Fibroblast of lung (primary cell): ENCODE measurements around the gene SPTBN5. TPM values are rescaled to one million over a fixed set of nuclear protein-coding genes. Genes with fewer than 3 reads are reported as not detected.

ENCODE experiments used
- DNase-seq, 2 donors: peaks; one replicate each; pipeline versions ENCODE4 v3.0.0 to v3.0.0-alpha.2; 2010; ENCODE audit warnings: low read depth in 2 of 2
- H2AFZ ChIP-seq: 2 replicates; pipeline ENCODE4 v1.5.1; 2012; ENCODE audit warnings: low read length, control low read depth, inconsistent platforms
- H3K27ac ChIP-seq: 2 replicates; pipeline ENCODE4 v1.5.1; 2011; ENCODE audit warnings: low read length, control low read depth; ENCODE audit not compliant: insufficient read depth
- H3K27me3 ChIP-seq: 2 replicates; pipeline ENCODE4 v1.5.1; 2011; ENCODE audit warnings: mild to moderate bottlenecking, low read length; ENCODE audit not compliant: control insufficient read depth, insufficient read depth
- H3K36me3 ChIP-seq: 2 replicates; pipeline ENCODE4 v1.5.1; 2011; ENCODE audit warnings: low read length; ENCODE audit not compliant: control insufficient read depth, insufficient read depth
- H3K4me1 ChIP-seq: 2 replicates; pipeline ENCODE4 v1.5.1; 2011; ENCODE audit warnings: low read length; ENCODE audit not compliant: control insufficient read depth, insufficient read depth; ENCODE audit errors: extremely low read depth
- H3K4me2 ChIP-seq: 2 replicates; pipeline ENCODE4 v1.5.1; 2011; ENCODE audit warnings: low read length, control low read depth; ENCODE audit not compliant: insufficient read depth; ENCODE audit errors: extremely low read depth
- H3K4me3 ChIP-seq, 4 experiments: fragments of 200-600 bp in 1 of 4; sonication (generic) in 1 of 4; replicated peaks in 1 of 4; 2 replicates each; pipeline ENCODE4 v1.5.1; 2011 to 2016; ENCODE audit warnings: low read length in 4 of 4, low read depth in 3 of 4, mild to moderate bottlenecking in 3 of 4, control low read depth in 2 of 4, inconsistent platforms in 1 of 4, mixed read lengths in 1 of 4; ENCODE audit not compliant: insufficient read depth in 1 of 4; ENCODE audit errors: control extremely low read depth in 1 of 4
- H3K79me2 ChIP-seq: 2 replicates; pipeline ENCODE4 v1.5.1; 2012; ENCODE audit warnings: mild to moderate bottlenecking, low read length, inconsistent platforms; ENCODE audit not compliant: control insufficient read depth, insufficient read depth
- H3K9ac ChIP-seq: 2 replicates; pipeline ENCODE4 v1.5.1; 2011; ENCODE audit warnings: mild to moderate bottlenecking, low read length, control low read depth; ENCODE audit not compliant: insufficient read depth
- H3K9me3 ChIP-seq: 2 replicates; pipeline ENCODE4 v1.5.1; 2012; ENCODE audit warnings: low read depth, low read length; ENCODE audit not compliant: control insufficient read depth, insufficient read depth
- H4K20me1 ChIP-seq: 2 replicates; pipeline ENCODE4 v1.5.1; 2011; ENCODE audit warnings: low read length; ENCODE audit not compliant: control insufficient read depth, insufficient read depth; ENCODE audit errors: extremely low read depth
- EZH2 ChIP-seq: IDR thresholded peaks from 2 replicates; pipeline ENCODE4 v1.5.1; 2012; ENCODE audit warnings: low read length, control low read depth, mild to moderate bottlenecking; ENCODE audit errors: missing control alignments
- polyA plus RNA-seq, 2 donors: library from polyadenylated mRNA; depleted of rRNA in 1 of 2; stranded (reverse) in 1 of 2; unstranded in 1 of 2; fragments of >200 nt; gene quantifications; 2 replicates each; pipeline ENCODE4 v1.2.1, GENCODE V29; 2011 to 2012; ENCODE audit warnings: missing spikeins in 1 of 2
- total RNA-seq: library from RNA; depleted of rRNA; stranded (reverse); fragments of >200 nt; gene quantifications from 2 replicates; pipeline ENCODE4 v1.2.1, GENCODE V29; 2014
- TF ChIP-seq, protein P1 (sequence below), 2 donors: IDR thresholded peaks in 1 of 2; conservative IDR thresholded peaks in 1 of 2; 1 replicate in 1 of 2; 2 replicates in 1 of 2; pipeline ENCODE4 v1.5.1; 2011 to 2012; ENCODE audit warnings: low read length in 2 of 2, control low read depth in 1 of 2, inconsistent platforms in 1 of 2, low read depth in 1 of 2, mild to moderate bottlenecking in 1 of 2

The SPTBN5 gene
- total and polyA plus RNA-seq, 2 donors (not counting 1 experiment from before 2014, with no cell fraction given), result 0.43 to 0.66 TPM

DNA sequence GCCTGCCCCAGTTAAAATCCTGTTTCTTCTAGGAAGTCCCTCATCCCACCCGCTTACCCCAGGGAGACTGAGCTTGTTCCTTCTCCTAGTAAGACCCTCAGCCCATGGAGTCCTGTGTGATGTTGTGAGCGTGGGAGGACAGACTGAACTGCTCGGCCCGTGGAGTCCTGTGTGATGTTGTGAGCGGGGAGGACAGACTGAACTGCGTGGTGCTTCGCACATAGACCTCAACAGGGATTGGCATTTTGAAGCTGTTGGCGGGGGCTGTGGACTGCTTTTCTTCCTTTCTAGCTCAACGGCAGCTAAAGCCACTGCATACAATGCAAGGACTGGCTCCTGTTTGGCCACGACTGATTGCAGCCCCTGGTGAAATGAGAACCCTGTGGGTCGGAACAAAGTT lies 1.6 kb upstream of the SPTBN5 start:
- no peak for TF ChIP-seq EZH2
- TF ChIP-seq, protein P1, sequence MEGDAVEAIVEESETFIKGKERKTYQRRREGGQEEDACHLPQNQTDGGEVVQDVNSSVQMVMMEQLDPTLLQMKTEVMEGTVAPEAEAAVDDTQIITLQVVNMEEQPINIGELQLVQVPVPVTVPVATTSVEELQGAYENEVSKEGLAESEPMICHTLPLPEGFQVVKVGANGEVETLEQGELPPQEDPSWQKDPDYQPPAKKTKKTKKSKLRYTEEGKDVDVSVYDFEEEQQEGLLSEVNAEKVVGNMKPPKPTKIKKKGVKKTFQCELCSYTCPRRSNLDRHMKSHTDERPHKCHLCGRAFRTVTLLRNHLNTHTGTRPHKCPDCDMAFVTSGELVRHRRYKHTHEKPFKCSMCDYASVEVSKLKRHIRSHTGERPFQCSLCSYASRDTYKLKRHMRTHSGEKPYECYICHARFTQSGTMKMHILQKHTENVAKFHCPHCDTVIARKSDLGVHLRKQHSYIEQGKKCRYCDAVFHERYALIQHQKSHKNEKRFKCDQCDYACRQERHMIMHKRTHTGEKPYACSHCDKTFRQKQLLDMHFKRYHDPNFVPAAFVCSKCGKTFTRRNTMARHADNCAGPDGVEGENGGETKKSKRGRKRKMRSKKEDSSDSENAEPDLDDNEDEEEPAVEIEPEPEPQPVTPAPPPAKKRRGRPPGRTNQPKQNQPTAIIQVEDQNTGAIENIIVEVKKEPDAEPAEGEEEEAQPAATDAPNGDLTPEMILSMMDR (conservative IDR thresholded peaks at IDR 0.05 in 1 of 2, IDR thresholded peaks at IDR 0.05 in 1 of 2; ENCODE audit: low read depth in 1 of 2, low read length in 2 of 2), result no peak
- H3K4me3 ChIP-seq, result no peak overlapping the region
- no peak overlapping the region for H3K27ac ChIP-seq
- H4K20me1 ChIP-seq, result no peaks in the 10 kb centered on the region
- no peak overlapping the region for H2AFZ ChIP-seq
- no peaks in the 10 kb centered on the region for H3K79me2 ChIP-seq
- no peak overlapping the region for H3K4me2 ChIP-seq
- no peak for DNase-seq
- no peak overlapping the region for H3K9ac ChIP-seq
- no peaks in the 10 kb centered on the region for H3K27me3 ChIP-seq
- H3K4me1 ChIP-seq, result peaks cover 11% of the 10 kb centered on the region
- no peaks in the 10 kb centered on the region for H3K9me3 ChIP-seq
- H3K36me3 ChIP-seq, result peaks cover 4% of the 10 kb centered on the region

DNA sequence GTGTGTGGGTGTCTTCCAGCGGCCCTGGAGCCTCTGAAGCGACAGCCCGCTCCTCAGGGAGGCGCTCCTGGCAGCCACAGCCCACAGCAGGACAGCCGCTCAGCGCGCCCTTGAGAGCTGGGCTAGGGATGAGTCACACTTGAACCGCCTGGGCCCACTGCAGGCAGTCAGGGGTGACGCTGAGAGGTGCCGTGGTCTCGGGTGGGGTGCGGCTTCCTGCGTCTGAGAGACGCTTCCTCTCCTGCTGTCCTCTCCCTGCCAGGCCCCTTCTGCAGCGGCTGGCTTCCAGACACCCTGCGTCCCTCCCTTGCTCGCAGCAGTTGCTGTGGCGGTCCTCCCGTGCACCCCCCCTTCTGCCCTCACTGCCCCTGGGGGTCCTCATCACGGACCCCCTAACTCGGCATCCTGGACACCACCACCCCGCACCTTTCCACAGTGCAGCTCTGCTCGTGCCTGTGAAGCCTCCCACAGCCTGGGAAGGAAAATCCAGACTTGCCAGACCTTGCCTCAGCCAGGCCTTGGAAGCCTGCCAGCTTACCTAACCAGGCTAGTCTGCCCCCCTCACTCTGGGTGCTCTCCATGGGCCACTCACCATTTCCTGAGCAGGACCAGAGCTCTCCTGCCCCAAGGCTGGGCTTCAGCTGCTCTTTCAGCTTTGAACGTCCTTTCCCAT lies 1.1 kb upstream of the SPTBN5 start:
- Histone ChIP-seq H3K36me3 (peaks cover 2% of the 10 kb centered on the region), H3K9me3 (no peaks in the 10 kb centered on the region), H3K4me2 (no peak overlapping the region), H3K4me3 (no peak overlapping the region), H4K20me1 (no peaks in the 10 kb centered on the region), H3K27me3 (no peaks in the 10 kb centered on the region), H3K79me2 (no peaks in the 10 kb centered on the region), H3K4me1 (peaks cover 11% of the 10 kb centered on the region), H2AFZ (no peak overlapping the region), H3K27ac (peak overlapping the region; percentile 36), H3K9ac (no peak overlapping the region)
- peak; percentile 68 to 83 for DNase-seq
- no peak for TF ChIP-seq EZH2
- TF ChIP-seq, protein P1 (conservative IDR thresholded peaks at IDR 0.05 in 1 of 2, IDR thresholded peaks at IDR 0.05 in 1 of 2; ENCODE audit: low read depth in 1 of 2, low read length in 2 of 2), result peak in 1 of 2 donors; percentile 6

DNA sequence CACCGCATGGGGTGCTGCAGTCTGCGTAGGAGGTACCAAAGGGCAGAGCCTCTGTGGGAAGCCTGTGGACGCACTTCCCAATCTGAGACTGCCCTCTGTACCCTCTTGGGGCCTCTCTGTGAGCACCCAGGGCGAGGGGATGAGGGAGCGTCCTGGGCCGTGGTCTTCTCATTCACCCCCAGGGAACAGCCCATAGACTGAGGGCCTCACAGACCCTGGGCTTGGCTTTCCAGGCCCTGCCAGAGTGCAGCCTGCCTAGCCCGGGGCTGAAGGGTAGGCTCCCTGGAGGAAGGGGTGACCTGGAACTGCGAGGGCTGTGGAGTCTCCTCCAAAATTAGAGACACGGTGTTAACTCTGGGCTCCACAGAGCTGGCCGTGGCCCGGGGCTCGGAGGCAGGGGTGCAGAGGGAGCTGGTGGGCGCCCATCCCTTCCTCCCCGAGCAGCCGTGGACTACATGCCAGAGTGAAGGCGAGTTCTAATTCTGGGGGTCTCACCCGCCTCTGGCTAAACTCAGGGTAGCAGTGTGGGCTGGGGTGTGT lies 468 bp upstream of the SPTBN5 start:
- no peak for DNase-seq
- Histone ChIP-seq H3K9ac (no peak overlapping the region), H3K27me3 (no peaks in the 10 kb centered on the region), H3K4me2 (no peak overlapping the region), H3K4me1 (peaks cover 11% of the 10 kb centered on the region), H4K20me1 (no peaks in the 10 kb centered on the region), H3K9me3 (no peaks in the 10 kb centered on the region), H3K4me3 (no peak overlapping the region), H3K36me3 (peaks cover 2% of the 10 kb centered on the region), H2AFZ (no peak overlapping the region), H3K79me2 (no peaks in the 10 kb centered on the region), H3K27ac (no peak overlapping the region)
- TF ChIP-seq, protein P1 (conservative IDR thresholded peaks at IDR 0.05 in 1 of 2, IDR thresholded peaks at IDR 0.05 in 1 of 2; ENCODE audit: low read depth in 1 of 2, low read length in 2 of 2), result no peak
- no peak for TF ChIP-seq EZH2
